HUDEP-2 (cell line): ENCODE measurements around the gene PLAAT4.
"Not testable (repeated sequence)": the region's sequence is repeated elsewhere in the genome, so short reads cannot be mapped to it uniquely, and the experiment has no call there.

ENCODE experiments used
- DNase-seq, 76 experiments: peaks; one replicate each; lab custom pipeline; 2025; ENCODE audit not compliant: unreplicated experiment in 76 of 76; lab: John Stamatoyannopoulos, UW

PLAAT4 gene

GRCh38 chr11:63510360-63511047, 26.1 kb upstream of the PLAAT4 start:
- DNase-seq: no peak

GRCh38 chr11:63511048-63511748, 25.4 kb upstream of the PLAAT4 start:
- no peak for DNase-seq

GRCh38 chr11:63512816-63513215, 23.8 kb upstream of the PLAAT4 start:
- DNase-seq: no peak

- no peak for DNase-seq
These were observed 20.5 kb upstream of the PLAAT4 start for GRCh38 chr11:63516109-63516508.

GRCh38 chr11:63517156-63517555, 19.5 kb upstream of the PLAAT4 start:
- peak in 35 of 76 experiments; percentile 3 to 75 (median 39) for DNase-seq

- no peak for DNase-seq
These were observed 18.1 kb upstream of the PLAAT4 start for GRCh38 chr11:63518548-63518947.

GRCh38 chr11:63520606-63521170, 15.9 kb upstream of the PLAAT4 start:
- no peak for DNase-seq

GRCh38 chr11:63521896-63522295, 14.7 kb upstream of the PLAAT4 start:
- DNase-seq: no peak

GRCh38 chr11:63523151-63523550, 13.5 kb upstream of the PLAAT4 start:
- no peak for DNase-seq

GRCh38 chr11:63527667-63528066, 8.9 kb upstream of the PLAAT4 start:
- DNase-seq: no peak

- DNase-seq: not testable (repeated sequence)
These were observed 8.5 kb upstream of the PLAAT4 start for GRCh38 chr11:63528156-63528555.

GRCh38 chr11:63528729-63529278, 7.8 kb upstream of the PLAAT4 start:
- not testable (repeated sequence) for DNase-seq

GRCh38 chr11:63529373-63529772, 7.2 kb upstream of the PLAAT4 start:
- not testable (repeated sequence) for DNase-seq

- no peak for DNase-seq
These were observed 6.6 kb upstream of the PLAAT4 start for GRCh38 chr11:63530021-63530420.

GRCh38 chr11:63531074-63531792, 5.4 kb upstream of the PLAAT4 start:
- DNase-seq: peak in 3 of 76 experiments; percentile 3 to 11 (median 7)

- no peak for DNase-seq
These were observed 4.5 kb upstream of the PLAAT4 start for GRCh38 chr11:63532117-63532516.

- DNase-seq: no peak
These were observed 3.7 kb upstream of the PLAAT4 start for GRCh38 chr11:63532799-63533475.

GRCh38 chr11:63534076-63534475, 2.5 kb upstream of the PLAAT4 start:
- no peak for DNase-seq

- DNase-seq: no peak
These were observed 1.6 kb upstream of the PLAAT4 start for GRCh38 chr11:63534895-63535461.

GRCh38 chr11:63535734-63536133, 874 bp upstream of the PLAAT4 start:
- no peak for DNase-seq
